HEK293 (cell line): ENCODE results near the gene CDH8.

Experiments used
- ATF2 ChIP-seq: fragments of 450-650 bp; formaldehyde crosslinking; IDR thresholded peaks from 2 replicates; pipeline ENCODE4 v1.5.1; 2016; ENCODE audit warnings: missing biosample characterization, missing genetic modification characterization, low read depth
- HOXC10 ChIP-seq: sonication (generic); formaldehyde crosslinking; IDR thresholded peaks from 2 replicates; pipeline ENCODE4 v1.8.1; 2023; ENCODE audit warnings: mild to moderate bottlenecking, missing genetic modification reagents
- KLF10 ChIP-seq: fragments of 450-650 bp; IDR thresholded peaks from 2 replicates; pipeline ENCODE4 v1.5.1; 2018; ENCODE audit warnings: missing biosample characterization, mild to moderate bottlenecking, missing genetic modification characterization
- KLF9 ChIP-seq: fragments of 450-650 bp; formaldehyde crosslinking; IDR thresholded peaks from 2 replicates; pipeline ENCODE4 v1.5.1; 2016; ENCODE audit warnings: missing biosample characterization, missing genetic modification characterization, low read depth
- TCF7L2 ChIP-seq: IDR thresholded peaks from 2 replicates; pipeline ENCODE4 v1.6.1; 2011; ENCODE audit warnings: low read depth, mild to moderate bottlenecking, inconsistent platforms, low read length, moderate library complexity, borderline replicate concordance
- ZFP3 ChIP-seq: fragments of 450-650 bp; formaldehyde crosslinking; IDR thresholded peaks from 2 replicates; pipeline ENCODE4 v1.5.1; 2016; ENCODE audit warnings: low read depth, missing biosample characterization, missing genetic modification characterization
- ZNF211 ChIP-seq: fragments of 450-650 bp; formaldehyde crosslinking; IDR thresholded peaks from 2 replicates; pipeline ENCODE4 v1.5.1; 2016; ENCODE audit warnings: low read depth, missing biosample characterization, missing genetic modification characterization
- ZNF24 ChIP-seq: fragments of 450-650 bp; formaldehyde crosslinking; IDR thresholded peaks from 2 replicates; pipeline ENCODE4 v1.5.1; 2016; ENCODE audit warnings: missing biosample characterization, missing genetic modification characterization
- ZNF394 ChIP-seq: fragments of 450-650 bp; formaldehyde crosslinking; IDR thresholded peaks from 2 replicates; pipeline ENCODE4 v1.5.1; 2016; ENCODE audit warnings: missing biosample characterization, missing genetic modification characterization, mild to moderate bottlenecking, moderate library complexity, borderline replicate concordance
- ZNF585B ChIP-seq: fragments of 450-650 bp; formaldehyde crosslinking; IDR thresholded peaks from 2 replicates; pipeline ENCODE4 v1.5.1; 2016; ENCODE audit warnings: missing biosample characterization, missing genetic modification characterization
- TF ChIP-seq, protein P1 (sequence below): fragments of 450-650 bp; formaldehyde crosslinking; IDR thresholded peaks from 2 replicates; pipeline ENCODE4 v1.5.1; 2016; ENCODE audit warnings: missing biosample characterization, missing genetic modification characterization
- TF ChIP-seq, protein P2 (sequence below): fragments of 450-650 bp; formaldehyde crosslinking; IDR thresholded peaks from 2 replicates; pipeline ENCODE4 v1.5.1; 2016; ENCODE audit warnings: missing biosample characterization, missing genetic modification characterization
- TF ChIP-seq, protein P3 (sequence below): fragments of 450-650 bp; formaldehyde crosslinking; IDR thresholded peaks from 2 replicates; pipeline ENCODE4 v1.5.1; 2017; ENCODE audit warnings: missing biosample characterization, missing genetic modification characterization

- TF ChIP-seq, protein P1, sequence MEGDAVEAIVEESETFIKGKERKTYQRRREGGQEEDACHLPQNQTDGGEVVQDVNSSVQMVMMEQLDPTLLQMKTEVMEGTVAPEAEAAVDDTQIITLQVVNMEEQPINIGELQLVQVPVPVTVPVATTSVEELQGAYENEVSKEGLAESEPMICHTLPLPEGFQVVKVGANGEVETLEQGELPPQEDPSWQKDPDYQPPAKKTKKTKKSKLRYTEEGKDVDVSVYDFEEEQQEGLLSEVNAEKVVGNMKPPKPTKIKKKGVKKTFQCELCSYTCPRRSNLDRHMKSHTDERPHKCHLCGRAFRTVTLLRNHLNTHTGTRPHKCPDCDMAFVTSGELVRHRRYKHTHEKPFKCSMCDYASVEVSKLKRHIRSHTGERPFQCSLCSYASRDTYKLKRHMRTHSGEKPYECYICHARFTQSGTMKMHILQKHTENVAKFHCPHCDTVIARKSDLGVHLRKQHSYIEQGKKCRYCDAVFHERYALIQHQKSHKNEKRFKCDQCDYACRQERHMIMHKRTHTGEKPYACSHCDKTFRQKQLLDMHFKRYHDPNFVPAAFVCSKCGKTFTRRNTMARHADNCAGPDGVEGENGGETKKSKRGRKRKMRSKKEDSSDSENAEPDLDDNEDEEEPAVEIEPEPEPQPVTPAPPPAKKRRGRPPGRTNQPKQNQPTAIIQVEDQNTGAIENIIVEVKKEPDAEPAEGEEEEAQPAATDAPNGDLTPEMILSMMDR = no peak
- TF ChIP-seq ZNF585B = no peak
- no peak for TF ChIP-seq HOXC10
- TF ChIP-seq, protein P2, sequence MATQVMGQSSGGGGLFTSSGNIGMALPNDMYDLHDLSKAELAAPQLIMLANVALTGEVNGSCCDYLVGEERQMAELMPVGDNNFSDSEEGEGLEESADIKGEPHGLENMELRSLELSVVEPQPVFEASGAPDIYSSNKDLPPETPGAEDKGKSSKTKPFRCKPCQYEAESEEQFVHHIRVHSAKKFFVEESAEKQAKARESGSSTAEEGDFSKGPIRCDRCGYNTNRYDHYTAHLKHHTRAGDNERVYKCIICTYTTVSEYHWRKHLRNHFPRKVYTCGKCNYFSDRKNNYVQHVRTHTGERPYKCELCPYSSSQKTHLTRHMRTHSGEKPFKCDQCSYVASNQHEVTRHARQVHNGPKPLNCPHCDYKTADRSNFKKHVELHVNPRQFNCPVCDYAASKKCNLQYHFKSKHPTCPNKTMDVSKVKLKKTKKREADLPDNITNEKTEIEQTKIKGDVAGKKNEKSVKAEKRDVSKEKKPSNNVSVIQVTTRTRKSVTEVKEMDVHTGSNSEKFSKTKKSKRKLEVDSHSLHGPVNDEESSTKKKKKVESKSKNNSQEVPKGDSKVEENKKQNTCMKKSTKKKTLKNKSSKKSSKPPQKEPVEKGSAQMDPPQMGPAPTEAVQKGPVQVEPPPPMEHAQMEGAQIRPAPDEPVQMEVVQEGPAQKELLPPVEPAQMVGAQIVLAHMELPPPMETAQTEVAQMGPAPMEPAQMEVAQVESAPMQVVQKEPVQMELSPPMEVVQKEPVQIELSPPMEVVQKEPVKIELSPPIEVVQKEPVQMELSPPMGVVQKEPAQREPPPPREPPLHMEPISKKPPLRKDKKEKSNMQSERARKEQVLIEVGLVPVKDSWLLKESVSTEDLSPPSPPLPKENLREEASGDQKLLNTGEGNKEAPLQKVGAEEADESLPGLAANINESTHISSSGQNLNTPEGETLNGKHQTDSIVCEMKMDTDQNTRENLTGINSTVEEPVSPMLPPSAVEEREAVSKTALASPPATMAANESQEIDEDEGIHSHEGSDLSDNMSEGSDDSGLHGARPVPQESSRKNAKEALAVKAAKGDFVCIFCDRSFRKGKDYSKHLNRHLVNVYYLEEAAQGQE = no peak
- TF ChIP-seq TCF7L2 = no peak
- no peak for TF ChIP-seq ZNF24 (tag by site-specific recombination)
- no peak for TF ChIP-seq KLF10
- no peak for TF ChIP-seq ATF2 (tag by site-specific recombination)
- TF ChIP-seq, protein P3, sequence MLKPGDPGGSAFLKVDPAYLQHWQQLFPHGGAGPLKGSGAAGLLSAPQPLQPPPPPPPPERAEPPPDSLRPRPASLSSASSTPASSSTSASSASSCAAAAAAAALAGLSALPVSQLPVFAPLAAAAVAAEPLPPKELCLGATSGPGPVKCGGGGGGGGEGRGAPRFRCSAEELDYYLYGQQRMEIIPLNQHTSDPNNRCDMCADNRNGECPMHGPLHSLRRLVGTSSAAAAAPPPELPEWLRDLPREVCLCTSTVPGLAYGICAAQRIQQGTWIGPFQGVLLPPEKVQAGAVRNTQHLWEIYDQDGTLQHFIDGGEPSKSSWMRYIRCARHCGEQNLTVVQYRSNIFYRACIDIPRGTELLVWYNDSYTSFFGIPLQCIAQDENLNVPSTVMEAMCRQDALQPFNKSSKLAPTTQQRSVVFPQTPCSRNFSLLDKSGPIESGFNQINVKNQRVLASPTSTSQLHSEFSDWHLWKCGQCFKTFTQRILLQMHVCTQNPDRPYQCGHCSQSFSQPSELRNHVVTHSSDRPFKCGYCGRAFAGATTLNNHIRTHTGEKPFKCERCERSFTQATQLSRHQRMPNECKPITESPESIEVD (tag by site-specific recombination) = no peak
- no peak for TF ChIP-seq ZNF394 (tag by site-specific recombination)
- no peak for TF ChIP-seq KLF9
- no peak for TF ChIP-seq ZNF211
- no peak for TF ChIP-seq ZFP3
Measured at GRCh38 chr16:61892531-61892930, 143.7 kb downstream of the CDH8 start.
